K562 (cell line): ENCODE data around the gene CXCR6. TPM values are rescaled to one million over a fixed set of nuclear protein-coding genes. Genes with fewer than 3 reads are reported as not detected.

ENCODE experiments used
- ATAC-seq: fragments of 200-7000 bp; cut with Tn5 transposase; 3 replicates; pipeline ENCODE4 v1.9.1; 2020; ENCODE audit warnings: moderate library complexity
- BruUV-seq: library from RNA; stranded (reverse); fragments of 400-500 nt; replicated peaks from 2 replicates; lab custom pipeline; 2021; lab: Mats Ljungman, UMichigan
- CTCF ChIA-PET: fragments of 300-600 bp; formaldehyde crosslinking; extraction: SDS; loops from one replicate; lab custom pipeline; 2021; ENCODE audit warnings: low intra/inter-chr PET ratio; lab: Yijun Ruan, JAX
- POLR2A ChIA-PET: fragments of 300-600, 350-650 bp; sonication (Branson Sonifier 250); formaldehyde crosslinking; extraction: SDS; loops from one replicate; lab custom pipeline; 2021; ENCODE audit warnings: antibody characterized with exemption, inconsistent platforms; lab: Yijun Ruan, JAX
- DNase-seq, 4 experiments: peaks; one replicate each; pipeline versions ENCODE4 v3.0.0 to v3.0.0-alpha.2; 2011 to 2018; ENCODE audit warnings: low spot score in 3 of 4, mixed read lengths in 3 of 4; ENCODE audit errors: extremely low read depth in 1 of 4
- FAIRE-seq: peaks from 2 replicates; lab custom pipeline; 2011; peaks lifted over from hg19 to GRCh38; lab: Jason Lieb, UNC
- H2AFZ ChIP-seq: 2 replicates; pipeline ENCODE4 v1.6.0; 2011; ENCODE audit warnings: low read depth, low read length, control low read depth, inconsistent platforms
- H3K27ac ChIP-seq: fragments of 200-600 bp; 3 replicates; pipeline ENCODE4 v1.8.0; 2011; ENCODE audit warnings: low read depth, mild to moderate bottlenecking, control low read depth, inconsistent platforms, low read length, moderate library complexity, mixed read lengths; ENCODE audit errors: extremely low read depth
- H3K27me3 ChIP-seq, 2 experiments: fragments of 300-600 bp in 1 of 2; 2 replicates in 1 of 2; 3 replicates in 1 of 2; pipeline versions ENCODE4 v1.6.0 to v1.8.0; 2011; ENCODE audit warnings: inconsistent platforms in 2 of 2, low read length in 2 of 2, mild to moderate bottlenecking in 1 of 2, mixed read lengths in 1 of 2, moderate library complexity in 1 of 2; ENCODE audit not compliant: control insufficient read depth in 2 of 2, insufficient read depth in 2 of 2
- H3K36me3 ChIP-seq: fragments of 300-600 bp; 3 replicates; pipeline ENCODE4 v1.8.0; 2011; ENCODE audit warnings: mild to moderate bottlenecking, low read length, inconsistent platforms; ENCODE audit not compliant: control insufficient read depth, insufficient read depth
- H3K4me1 ChIP-seq, 2 experiments: fragments of 200-600 bp in 1 of 2; replicated peaks in 1 of 2; 2 replicates in 1 of 2; 3 replicates in 1 of 2; pipeline versions ENCODE4 v1.5.1 to v1.8.0; 2011; ENCODE audit warnings: inconsistent platforms in 2 of 2, low read length in 2 of 2, mild to moderate bottlenecking in 1 of 2, mixed read lengths in 1 of 2, moderate library complexity in 1 of 2; ENCODE audit not compliant: control insufficient read depth in 2 of 2, insufficient read depth in 2 of 2
- H3K4me2 ChIP-seq: 2 replicates; pipeline ENCODE4 v1.6.1; 2011; ENCODE audit warnings: low read length, control low read depth, inconsistent platforms, mixed read lengths; ENCODE audit not compliant: insufficient read depth
- H3K4me3 ChIP-seq: fragments of 200-600 bp; sonication (generic), shearing (Covaris generic); 2 replicates; pipeline ENCODE4 v1.5.1; 2016; ENCODE audit warnings: control low read depth, inconsistent platforms
- H3K79me2 ChIP-seq: fragments of 200-600 bp; 3 replicates; pipeline ENCODE4 v1.8.0; 2011; ENCODE audit warnings: low read length, inconsistent platforms; ENCODE audit not compliant: control insufficient read depth, insufficient read depth
- H3K9ac ChIP-seq, 2 experiments: 2 replicates each; pipeline versions ENCODE4 v1.6.0 to v1.6.1; 2011; ENCODE audit warnings: low read depth in 2 of 2, low read length in 2 of 2, control low read depth in 1 of 2, inconsistent platforms in 1 of 2, mild to moderate bottlenecking in 1 of 2, mixed read lengths in 1 of 2; ENCODE audit not compliant: insufficient read depth in 1 of 2
- H3K9me1 ChIP-seq: one replicate; pipeline ENCODE4 v1.6.0; 2011; ENCODE audit warnings: inconsistent platforms, mild to moderate bottlenecking, low read length, moderate library complexity; ENCODE audit not compliant: control insufficient read depth, insufficient read depth
- H3K9me3 ChIP-seq: replicated peaks from 2 replicates; pipeline ENCODE4 v1.5.1; 2011; ENCODE audit warnings: low read depth, low read length, inconsistent platforms; ENCODE audit not compliant: control insufficient read depth, insufficient read depth
- H4K20me1 ChIP-seq: replicated peaks from 2 replicates; pipeline ENCODE4 v1.6.1; 2011; ENCODE audit warnings: low read length, inconsistent platforms, mixed read lengths; ENCODE audit not compliant: control insufficient read depth, insufficient read depth
- ELF2 ChIP-seq: fragments of 250-450 bp; sonication (Bioruptor Pico); IDR thresholded peaks from 2 replicates; pipeline ENCODE4 v1.5.0; 2021; ENCODE audit warnings: mild to moderate bottlenecking
- ETV1 ChIP-seq: fragments of 450-650 bp; conservative IDR thresholded peaks from 2 replicates; pipeline ENCODE4 v1.6.1; 2016; ENCODE audit warnings: missing genetic modification characterization, control low read depth, low read depth, missing compliant biosample characterization
- JUND ChIP-seq, 2 experiments: IDR thresholded peaks; 2 replicates in 1 of 2; 3 replicates in 1 of 2; pipeline ENCODE4 v1.6.1; 2011; ENCODE audit warnings: borderline replicate concordance in 2 of 2, low read depth in 2 of 2, low read length in 2 of 2, improper control_type of control experiment in 1 of 2, missing biosample characterization in 1 of 2, missing genetic modification characterization in 1 of 2, missing genetic modification reagents in 1 of 2
- NR2C1 ChIP-seq, 2 experiments: fragments of 450-650 bp; IDR thresholded peaks; 2 replicates each; pipeline ENCODE4 v1.6.1; 2017; ENCODE audit warnings: mild to moderate bottlenecking in 2 of 2, antibody characterized with exemption in 1 of 2, inconsistent platforms in 1 of 2, missing compliant biosample characterization in 1 of 2, missing genetic modification characterization in 1 of 2
- PHF21A ChIP-seq: fragments of 450-650 bp; IDR thresholded peaks from 2 replicates; pipeline ENCODE4 v1.6.1; 2017; ENCODE audit warnings: low read depth, borderline replicate concordance
- RFX5 ChIP-seq: IDR thresholded peaks from 2 replicates; pipeline ENCODE4 v1.6.1; 2011; ENCODE audit warnings: low read depth, mild to moderate bottlenecking, improper control_type of control experiment, low read length
- SIN3B ChIP-seq: fragments of 450-650 bp; IDR thresholded peaks from 2 replicates; pipeline ENCODE4 v1.6.1; 2017; ENCODE audit warnings: low read depth, mild to moderate bottlenecking, moderate library complexity
- ZNF140 ChIP-seq: fragments of 250-450 bp; sonication (Bioruptor Pico); IDR thresholded peaks from 2 replicates; pipeline ENCODE4 v1.8.0; 2021; ENCODE audit warnings: moderate library complexity, mild to moderate bottlenecking, inconsistent platforms
- WGBS: fragments of 100-300 bp; shearing (Covaris generic); methylation state at CpG from one replicate; pipeline ENCODE4 v1.1.6; 2016; ENCODE audit warnings: low coverage, mixed read lengths; ENCODE audit not compliant: insufficient coverage; ENCODE audit errors: missing lambda C conversion rate; 5-methylcytosine and 5-hydroxymethylcytosine counted together
- in situ Hi-C: fragments of 300-500 bp; cut with MboI; formaldehyde crosslinking; loops from 4 replicates; pipeline ENCODE4 v1.15.0; 2018; ENCODE audit warnings: inconsistent platforms, mixed read lengths
- intact Hi-C: fragments of 100-400 bp; cut with micrococcal nuclease; formaldehyde crosslinking; loops from 2 replicates; pipeline ENCODE4 v1.14.2; 2022
- polyA plus RNA-seq, 8 experiments: library from polyadenylated mRNA; depleted of rRNA in 4 of 8; stranded (reverse) in 5 of 8; unstranded in 3 of 8; fragments of >200 nt; fragmentation: Nextera tagmentation in 2 of 8; fragmentation: Illumina TruSeq in 1 of 8; extraction: Ambion mirVana in 2 of 8; extraction: Trizol in 1 of 8; gene quantifications; 2 replicates each; pipeline versions ENCODE4 v1.2.1 to v1.2.3, GENCODE V29; 2011 to 2014; ENCODE audit warnings: inconsistent platforms in 1 of 8, missing spikeins in 1 of 8
- total RNA-seq, 7 experiments: library from RNA; depleted of rRNA in 6 of 7; stranded (reverse); fragments of >200 nt in 6 of 7; fragmentation: Illumina TruSeq in 2 of 7; extraction: Trizol in 2 of 7; gene quantifications; 2 replicates each; pipeline versions ENCODE4 v1.2.1 to v1.2.3, GENCODE V29; 2011 to 2021; ENCODE audit warnings: low replicate concordance in 1 of 7
- TF ChIP-seq, protein P1 (sequence below): fragments of 250-450 bp; sonication (Bioruptor Pico); IDR thresholded peaks from 2 replicates; pipeline ENCODE4 v1.4.0; 2020; ENCODE audit warnings: mild to moderate bottlenecking, moderate library complexity, borderline replicate concordance
- TF ChIP-seq, protein P2 (sequence below): fragments of 250-450 bp; sonication (Bioruptor Pico); IDR thresholded peaks from 2 replicates; pipeline ENCODE4 v1.4.0; 2020

The CXCR6 gene
- total and polyA plus RNA-seq, 9 of the 15 experiments (the other 6 are each of a cell fraction or from before 2014, with no cell fraction given): 0.28 TPM; not detected in 8

DNA sequence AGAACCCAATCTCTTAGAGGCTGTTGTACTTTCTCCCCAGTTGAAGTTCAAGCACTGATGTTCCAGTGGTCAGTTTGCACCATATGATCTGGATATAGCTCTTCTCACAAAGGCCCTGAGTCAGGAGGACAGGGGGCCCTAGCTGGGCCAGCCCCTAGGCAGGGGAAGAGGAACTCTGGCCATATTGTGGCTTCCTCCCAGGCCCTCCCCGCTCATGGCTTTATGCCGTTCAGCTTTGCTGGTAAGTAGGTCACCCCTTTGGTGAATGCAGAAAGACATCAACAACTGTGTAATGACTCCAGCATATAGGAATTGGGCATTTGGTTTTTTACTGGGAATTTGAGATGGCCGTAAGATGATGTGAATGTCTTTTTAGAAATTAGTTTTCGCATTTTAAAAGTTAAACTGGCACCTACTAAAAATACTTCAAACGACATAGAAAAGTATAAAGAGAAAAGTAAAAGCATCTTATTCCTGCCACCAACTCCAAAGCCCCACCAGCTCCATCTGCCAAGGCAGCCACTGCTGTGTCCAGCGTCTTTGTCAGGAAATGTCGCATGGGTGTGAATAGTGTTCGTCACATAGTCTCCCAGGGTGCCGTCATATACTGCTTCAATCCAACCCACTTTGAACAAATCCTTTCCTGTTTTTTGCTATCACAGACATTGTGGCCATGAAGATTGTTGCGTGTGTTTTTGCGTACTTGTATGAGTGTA is 31.6 kb upstream of the CXCR6 start:
- FAIRE-seq: no peak
- intact Hi-C loops: no loop called here
- no peak overlapping the region for H3K4me3 ChIP-seq
- H3K27me3 ChIP-seq: peaks cover 0 to 23% of the 10 kb centered on the region in 2 experiments; a peak in 3 of 5 replicates
- ATAC-seq: no peak
- no peak overlapping the region for H3K9ac ChIP-seq
- H2AFZ ChIP-seq: no peak overlapping the region
- in situ Hi-C loops: no loop called here
- H3K79me2 ChIP-seq: no peaks in the 10 kb centered on the region
- H3K27ac ChIP-seq: no peak overlapping the region
- ChIA-PET CTCF (no interaction called here), POLR2A (interaction anchor here (0.9 to 1.0 kb wide), 2 partner anchors 18 to 149 kb away, joined by 3 to 4 read pairs; no protein-coding TSS in a partner anchor)
- peaks cover 2% of the 10 kb centered on the region for H3K9me1 ChIP-seq
- WGBS: 45% methylated on average over 11 of the region's 11 CpGs
- H3K9me3 ChIP-seq: no peaks in the 10 kb centered on the region
- peaks cover 0 to 3% of the 10 kb centered on the region in 2 experiments; a peak in 3 of 5 replicates for H3K4me1 ChIP-seq
- no peak for DNase-seq
- no peaks in the 10 kb centered on the region; the same call in 1 of the 2 replicates for H4K20me1 ChIP-seq
- TF ChIP-seq ELF2 (no peak), PHF21A (no peak), RFX5 (no peak), JUND (IDR thresholded peaks at IDR 0.05; ENCODE audit: borderline replicate concordance, low read depth, low read length) (no peak), JUND (tag; IDR thresholded peaks at IDR 0.05; ENCODE audit: borderline replicate concordance, low read depth, low read length) (no peak), ZNF140 (no peak), SIN3B (no peak), ETV1 (tag) (no peak), NR2C1 (IDR thresholded peaks at IDR 0.05) (no peak), NR2C1 (tag; IDR thresholded peaks at IDR 0.05) (no peak)
- TF ChIP-seq, protein P1, sequence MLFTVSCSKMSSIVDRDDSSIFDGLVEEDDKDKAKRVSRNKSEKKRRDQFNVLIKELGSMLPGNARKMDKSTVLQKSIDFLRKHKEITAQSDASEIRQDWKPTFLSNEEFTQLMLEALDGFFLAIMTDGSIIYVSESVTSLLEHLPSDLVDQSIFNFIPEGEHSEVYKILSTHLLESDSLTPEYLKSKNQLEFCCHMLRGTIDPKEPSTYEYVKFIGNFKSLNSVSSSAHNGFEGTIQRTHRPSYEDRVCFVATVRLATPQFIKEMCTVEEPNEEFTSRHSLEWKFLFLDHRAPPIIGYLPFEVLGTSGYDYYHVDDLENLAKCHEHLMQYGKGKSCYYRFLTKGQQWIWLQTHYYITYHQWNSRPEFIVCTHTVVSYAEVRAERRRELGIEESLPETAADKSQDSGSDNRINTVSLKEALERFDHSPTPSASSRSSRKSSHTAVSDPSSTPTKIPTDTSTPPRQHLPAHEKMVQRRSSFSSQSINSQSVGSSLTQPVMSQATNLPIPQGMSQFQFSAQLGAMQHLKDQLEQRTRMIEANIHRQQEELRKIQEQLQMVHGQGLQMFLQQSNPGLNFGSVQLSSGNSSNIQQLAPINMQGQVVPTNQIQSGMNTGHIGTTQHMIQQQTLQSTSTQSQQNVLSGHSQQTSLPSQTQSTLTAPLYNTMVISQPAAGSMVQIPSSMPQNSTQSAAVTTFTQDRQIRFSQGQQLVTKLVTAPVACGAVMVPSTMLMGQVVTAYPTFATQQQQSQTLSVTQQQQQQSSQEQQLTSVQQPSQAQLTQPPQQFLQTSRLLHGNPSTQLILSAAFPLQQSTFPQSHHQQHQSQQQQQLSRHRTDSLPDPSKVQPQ: no peak
- TF ChIP-seq, protein P2, sequence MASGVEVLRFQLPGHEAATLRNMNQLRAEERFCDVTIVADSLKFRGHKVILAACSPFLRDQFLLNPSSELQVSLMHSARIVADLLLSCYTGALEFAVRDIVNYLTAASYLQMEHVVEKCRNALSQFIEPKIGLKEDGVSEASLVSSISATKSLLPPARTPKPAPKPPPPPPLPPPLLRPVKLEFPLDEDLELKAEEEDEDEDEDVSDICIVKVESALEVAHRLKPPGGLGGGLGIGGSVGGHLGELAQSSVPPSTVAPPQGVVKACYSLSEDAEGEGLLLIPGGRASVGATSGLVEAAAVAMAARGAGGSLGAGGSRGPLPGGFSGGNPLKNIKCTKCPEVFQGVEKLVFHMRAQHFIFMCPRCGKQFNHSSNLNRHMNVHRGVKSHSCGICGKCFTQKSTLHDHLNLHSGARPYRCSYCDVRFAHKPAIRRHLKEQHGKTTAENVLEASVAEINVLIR (CRISPR knock-in tag): no peak
- TF ChIP-seq, all 486 proteins: peak for 0
- BruUV-seq: no TSS peak
- no peaks in the 10 kb centered on the region for H3K36me3 ChIP-seq
- H3K4me2 ChIP-seq: no peak overlapping the region
